GM18511 (cell line): ENCODE results near the gene NFATC2IP.
"Not testable (repeated sequence)": the region's sequence is repeated elsewhere in the genome, so short reads cannot be mapped to it uniquely, and the experiment has no call there.

Source experiments
- ATAC-seq: cut with Tn5 transposase; IDR thresholded peaks from one replicate; pipeline ENCODE4 v1.9.1; 2021; ENCODE audit warnings: mild to moderate bottlenecking, moderate library complexity; ENCODE audit not compliant: unreplicated experiment

The NFATC2IP gene

GRCh38 chr16:28990375-28991040 is 39.8 kb downstream of the NFATC2IP start:
- ATAC-seq, result no peak

GRCh38 chr16:28991687-28992086 is 41.0 kb downstream of the NFATC2IP start:
- ATAC-seq, result no peak

- no peak for ATAC-seq
Observed at GRCh38 chr16:28992496-28992895, 41.8 kb downstream of the NFATC2IP start.

GRCh38 chr16:28998837-28999236 is 48.1 kb downstream of the NFATC2IP start:
- no peak for ATAC-seq

- ATAC-seq, result no peak
Observed at GRCh38 chr16:28999577-28999976, 48.8 kb downstream of the NFATC2IP start.

- ATAC-seq, result no peak
Observed at GRCh38 chr16:29000019-29000418, 49.3 kb downstream of the NFATC2IP start.

- ATAC-seq, result not testable (repeated sequence)
Observed at GRCh38 chr16:29004496-29005139, 53.9 kb downstream of the NFATC2IP start.

GRCh38 chr16:29007730-29008593 is 57.2 kb downstream of the NFATC2IP start:
- ATAC-seq, result no peak

GRCh38 chr16:29009050-29009837 is 58.5 kb downstream of the NFATC2IP start:
- no peak for ATAC-seq

GRCh38 chr16:29009838-29010166 is 59.1 kb downstream of the NFATC2IP start:
- no peak for ATAC-seq

GRCh38 chr16:29011112-29011511 is 60.4 kb downstream of the NFATC2IP start:
- ATAC-seq, result no peak

GRCh38 chr16:29011851-29012250 is 61.1 kb downstream of the NFATC2IP start:
- ATAC-seq, result no peak

- ATAC-seq, result no peak
Observed at GRCh38 chr16:29012913-29013553, 62.3 kb downstream of the NFATC2IP start.

- ATAC-seq, result no peak
Observed at GRCh38 chr16:29014561-29015069, 63.9 kb downstream of the NFATC2IP start.
